Measurements from ENCODE around the gene MTG1.
"Not testable (repeated sequence)": the region's sequence is repeated elsewhere in the genome, so short reads cannot be mapped to it uniquely, and the experiment has no call there.

The MTG1 gene

GRCh38 chr10:133366751-133367150 is 27.2 kb upstream of the MTG1 start:
- no peaks in the 10 kb centered on the region for H3K9me3 Mint-ChIP-seq
- H3K27me3 Mint-ChIP-seq (ENCODE audit: low read depth): no peaks in the 10 kb centered on the region
- H3K27ac Mint-ChIP-seq: no peak overlapping the region
- peaks cover 10% of the 10 kb centered on the region for H3K36me3 Mint-ChIP-seq (ENCODE audit: low read depth)
- H3K4me3 Mint-ChIP-seq: no peak overlapping the region
- H3K4me1 Mint-ChIP-seq (ENCODE audit: low read depth): peaks cover 2% of the 10 kb centered on the region

GRCh38 chr10:133367461-133367860 is 26.5 kb upstream of the MTG1 start:
- H3K4me1 Mint-ChIP-seq (ENCODE audit: low read depth); H3K27ac Mint-ChIP-seq; H3K27me3 Mint-ChIP-seq (ENCODE audit: low read depth); H3K36me3 Mint-ChIP-seq (ENCODE audit: low read depth); H3K4me3 Mint-ChIP-seq; H3K9me3 Mint-ChIP-seq: not testable (repeated sequence)

DNA sequence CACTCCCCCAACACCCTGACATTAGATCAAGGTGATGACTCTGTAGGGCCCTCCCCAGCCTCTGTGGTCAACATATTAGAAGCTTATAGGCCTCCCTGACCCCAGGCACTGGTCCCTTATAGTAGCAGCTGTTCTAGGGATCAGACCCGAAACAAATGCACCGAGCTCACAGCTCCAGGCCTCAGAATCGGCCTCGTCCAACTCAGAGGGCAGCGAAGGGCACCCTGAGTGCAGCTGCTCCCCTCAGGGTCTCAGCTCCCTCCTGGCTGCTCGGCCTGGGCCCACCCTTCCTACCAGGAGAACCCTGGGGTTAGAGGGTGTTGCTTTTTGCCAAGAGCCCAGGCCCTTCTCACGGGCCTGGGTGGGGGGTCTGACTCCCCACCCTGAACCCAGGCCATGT is 25.8 kb upstream of the MTG1 start:
- H3K36me3 Mint-ChIP-seq (ENCODE audit: low read depth): peaks cover 8% of the 10 kb centered on the region
- H3K4me1 Mint-ChIP-seq (ENCODE audit: low read depth): peaks cover 4% of the 10 kb centered on the region
- H3K4me3 Mint-ChIP-seq: no peak overlapping the region
- no peak overlapping the region for H3K27ac Mint-ChIP-seq
- no peaks in the 10 kb centered on the region for H3K27me3 Mint-ChIP-seq (ENCODE audit: low read depth)
- H3K9me3 Mint-ChIP-seq: no peaks in the 10 kb centered on the region

GRCh38 chr10:133370030-133370786 is 23.7 kb upstream of the MTG1 start:
- H3K27me3 Mint-ChIP-seq (ENCODE audit: low read depth): peaks cover 4% of the 10 kb centered on the region
- peaks cover 7% of the 10 kb centered on the region for H3K36me3 Mint-ChIP-seq (ENCODE audit: low read depth)
- H3K4me1 Mint-ChIP-seq (ENCODE audit: low read depth): peaks cover 7% of the 10 kb centered on the region
- no peaks in the 10 kb centered on the region for H3K9me3 Mint-ChIP-seq
- H3K4me3 Mint-ChIP-seq: no peak overlapping the region
- H3K27ac Mint-ChIP-seq: no peak overlapping the region

DNA sequence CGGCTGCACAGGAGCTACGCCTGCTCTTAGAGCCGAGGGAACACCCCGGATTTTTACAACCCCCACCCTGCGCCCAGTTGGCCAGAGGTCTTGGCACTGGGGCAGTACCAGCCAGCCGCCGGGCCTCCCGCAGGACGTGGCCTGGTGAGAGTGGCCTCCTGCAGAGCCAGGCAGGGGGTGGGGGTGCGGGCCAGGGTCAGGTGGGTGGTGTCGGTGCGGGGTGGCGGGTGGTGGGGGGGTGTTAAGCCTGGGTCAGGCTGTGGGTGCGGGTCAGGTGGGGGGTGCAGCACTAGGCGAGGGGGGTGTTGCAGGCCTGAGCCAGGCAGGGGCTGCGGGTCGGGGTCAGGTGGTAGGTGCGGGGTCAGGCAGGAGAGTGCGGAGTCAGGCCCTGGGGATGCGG is 21.4 kb upstream of the MTG1 start:
- Mint-ChIP-seq H3K4me3 (peak overlapping the region; percentile 84), H3K9me3 (no peaks in the 10 kb centered on the region), H3K4me1 (ENCODE audit: low read depth) (peaks cover 7% of the 10 kb centered on the region), H3K36me3 (ENCODE audit: low read depth) (peaks cover 7% of the 10 kb centered on the region), H3K27me3 (ENCODE audit: low read depth) (peaks cover 4% of the 10 kb centered on the region), H3K27ac (no peak overlapping the region)

GRCh38 chr10:133373174-133374090 is 20.5 kb upstream of the MTG1 start, which contains the start of gene ECHS1:
TSS of gene ECHS1 (minus strand) at chr10:133373354. CDS start at chr10:133373333, 21 bp downstream.
- Mint-ChIP-seq H3K27me3 (ENCODE audit: low read depth) (peaks cover 4% of the 10 kb centered on the region), H3K4me1 (ENCODE audit: low read depth) (peaks cover 7% of the 10 kb centered on the region), H3K27ac (peak within 1 kb of the TSS; percentile 49), H3K4me3 (peak within 1 kb of the TSS; percentile 84), H3K36me3 (ENCODE audit: low read depth) (peaks cover 4% of the 10 kb centered on the region), H3K9me3 (no peaks in the 10 kb centered on the region)

DNA sequence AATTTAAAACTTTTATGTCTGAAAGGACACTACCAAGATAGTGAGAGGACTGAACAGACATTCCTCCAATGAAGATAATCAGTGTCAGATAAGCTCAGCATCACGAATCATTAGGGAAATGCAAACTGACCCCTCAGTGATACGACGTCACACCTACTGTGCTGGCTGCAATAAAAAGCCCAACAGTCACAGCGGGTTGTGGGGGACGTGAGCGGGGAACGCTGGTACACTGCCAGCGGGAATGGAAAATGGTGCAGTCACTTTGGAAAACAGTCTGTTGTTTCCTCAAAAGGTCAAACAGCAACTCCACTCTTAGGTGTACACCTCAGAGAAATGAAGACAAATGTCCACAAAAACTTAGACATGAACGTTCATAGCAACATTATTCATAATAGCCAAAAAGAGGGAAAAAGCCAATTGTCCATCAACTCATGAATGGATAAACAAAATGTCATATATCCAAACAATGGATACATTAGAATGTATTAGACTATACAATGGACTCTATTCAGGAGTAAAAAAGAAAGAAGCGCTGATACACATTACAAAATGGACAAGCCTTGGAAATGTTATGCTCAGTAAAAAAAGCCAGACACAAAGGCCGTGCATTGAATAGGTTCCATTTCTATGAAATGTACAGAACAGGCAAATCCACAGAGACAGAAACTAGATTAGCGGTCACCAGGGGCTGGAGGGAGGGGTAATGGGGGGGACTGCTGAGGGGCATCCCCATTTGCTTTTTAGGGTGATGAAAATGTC is 18.4 kb upstream of the MTG1 start:
- Mint-ChIP-seq H3K4me1 (ENCODE audit: low read depth) (peaks cover 9% of the 10 kb centered on the region), H3K9me3 (no peaks in the 10 kb centered on the region), H3K4me3 (no peak overlapping the region), H3K36me3 (ENCODE audit: low read depth) (peaks cover 1% of the 10 kb centered on the region), H3K27me3 (ENCODE audit: low read depth) (peaks cover 4% of the 10 kb centered on the region), H3K27ac (no peak overlapping the region)

DNA sequence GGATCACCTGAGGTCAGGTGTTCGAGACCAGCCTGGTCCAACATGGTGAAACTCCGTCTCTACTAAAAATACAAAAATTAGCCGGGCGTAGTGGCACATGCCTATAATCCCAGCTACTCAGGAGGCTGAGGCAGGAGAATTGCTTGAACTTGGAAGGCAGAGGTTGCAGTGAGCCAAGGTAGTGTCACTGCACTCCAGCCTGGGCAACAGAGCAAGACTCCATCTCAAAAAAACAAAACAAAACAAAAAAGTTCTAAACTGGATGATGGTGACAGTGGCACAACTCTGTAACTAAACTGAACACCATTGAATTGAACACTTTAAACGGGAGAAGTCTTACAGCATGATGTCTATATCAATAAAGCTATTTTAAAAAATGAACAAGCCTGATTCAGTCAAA is 17.8 kb upstream of the MTG1 start:
- H3K27ac Mint-ChIP-seq: peak overlapping the region; percentile 20
- not testable (repeated sequence) for H3K27me3 Mint-ChIP-seq (ENCODE audit: low read depth); H3K9me3 Mint-ChIP-seq; H3K36me3 Mint-ChIP-seq (ENCODE audit: low read depth); H3K4me1 Mint-ChIP-seq (ENCODE audit: low read depth)
- H3K4me3 Mint-ChIP-seq: peak overlapping the region; percentile 67

DNA sequence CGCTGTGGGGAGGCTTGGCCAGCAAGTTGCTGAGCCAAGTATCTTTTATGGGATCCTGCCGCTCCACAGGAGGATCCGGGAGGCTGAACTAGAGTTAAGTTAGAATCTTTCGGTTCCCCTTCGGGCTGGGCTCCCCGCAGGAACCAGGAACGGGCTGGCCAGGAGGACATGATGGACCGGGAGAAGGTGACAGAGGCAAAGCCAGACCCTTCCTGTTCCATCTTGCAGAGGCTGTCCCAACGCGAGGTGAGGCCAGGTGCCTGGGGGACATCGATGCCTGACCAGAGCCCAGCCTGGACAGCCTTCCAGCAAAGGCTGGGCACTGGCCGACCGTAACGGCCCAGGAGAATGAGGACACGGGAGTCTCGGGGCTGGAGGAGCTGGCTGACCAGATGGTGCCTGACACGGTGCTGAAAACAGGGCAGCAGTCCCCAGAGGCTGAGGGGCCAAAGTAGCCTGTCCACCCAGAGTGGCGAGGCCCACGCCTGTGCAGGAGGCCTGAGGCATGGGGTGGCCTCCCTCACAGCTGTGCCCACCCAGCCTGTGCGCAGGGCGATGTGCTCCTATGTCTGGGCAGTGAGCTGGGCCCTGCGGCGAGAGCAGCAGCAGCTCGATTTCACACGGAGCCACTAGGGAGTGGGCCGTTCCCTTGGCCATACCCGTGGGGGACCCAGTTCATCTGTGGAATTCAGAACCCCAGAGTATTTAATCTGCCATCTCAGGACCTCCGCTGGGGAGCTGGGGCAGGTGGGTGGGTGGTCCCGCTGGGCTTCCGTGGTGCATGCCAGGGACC is 16.7 kb upstream of the MTG1 start:
- no peak overlapping the region for H3K27ac Mint-ChIP-seq

GRCh38 chr10:133377818-133378250 is 16.1 kb upstream of the MTG1 start:
- Mint-ChIP-seq H3K4me1 (ENCODE audit: low read depth) (peaks cover 4% of the 10 kb centered on the region), H3K9me3 (no peaks in the 10 kb centered on the region), H3K27me3 (ENCODE audit: low read depth) (peaks cover 4% of the 10 kb centered on the region)

More for the DNA sequence above, 16.7 kb upstream of the MTG1 start:
- Mint-ChIP-seq H3K27me3 (ENCODE audit: low read depth) (peaks cover 4% of the 10 kb centered on the region), H3K36me3 (ENCODE audit: low read depth) (peaks cover 1% of the 10 kb centered on the region), H3K4me1 (ENCODE audit: low read depth) (peaks cover 4% of the 10 kb centered on the region), H3K4me3 (peak overlapping the region; percentile 48), H3K9me3 (no peaks in the 10 kb centered on the region)

GRCh38 chr10:133378251-133379096 is 15.5 kb upstream of the MTG1 start:
- Mint-ChIP-seq H3K9me3 (no peaks in the 10 kb centered on the region), H3K27me3 (ENCODE audit: low read depth) (peaks cover 4% of the 10 kb centered on the region), H3K27ac (peak overlapping the region; percentile 26)

More at GRCh38 chr10:133377818-133378250, 16.1 kb upstream of the MTG1 start:
- Mint-ChIP-seq H3K36me3 (ENCODE audit: low read depth) (peaks cover 1% of the 10 kb centered on the region), H3K4me3 (peak overlapping the region; percentile 78), H3K27ac (no peak overlapping the region)

DNA sequence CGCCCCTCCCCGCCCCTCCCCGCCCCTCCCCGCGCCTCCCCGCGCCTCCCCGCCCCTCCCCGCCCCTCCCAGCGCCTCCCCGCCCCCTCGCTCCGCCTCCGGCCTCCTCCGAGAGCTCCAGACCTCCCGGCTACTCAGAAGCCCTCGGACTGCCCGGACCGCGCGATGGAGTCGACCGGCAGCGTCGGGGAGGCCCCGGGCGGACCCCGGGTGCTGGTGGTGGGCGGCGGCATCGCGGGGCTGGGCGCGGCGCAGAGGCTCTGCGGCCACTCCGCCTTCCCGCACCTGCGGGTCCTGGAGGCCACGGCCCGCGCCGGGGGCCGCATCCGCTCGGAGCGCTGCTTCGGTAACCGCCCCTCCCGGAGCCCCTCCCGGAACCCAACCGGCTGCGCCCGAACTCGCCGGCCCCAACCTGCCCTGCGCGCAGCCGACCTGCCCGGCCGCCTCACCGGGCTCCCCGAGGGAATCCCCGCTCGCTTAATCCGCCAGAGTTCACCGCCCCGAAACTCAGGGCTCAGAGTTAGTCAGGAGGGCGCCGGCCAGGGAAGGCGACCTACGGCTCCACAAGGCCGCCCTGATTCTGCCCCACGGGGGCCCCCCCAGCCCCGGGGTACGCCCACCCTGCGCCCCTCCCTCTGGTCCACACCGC is 14.7 kb upstream of the MTG1 start, which contains the start of gene PAOX:
TSS of gene PAOX (plus strand) at position 111 of the 649 bp plus-strand sequence. CDS start at position 166, 55 bp downstream.
- H3K9me3 Mint-ChIP-seq: no peaks in the 10 kb centered on the region
- H3K36me3 Mint-ChIP-seq (ENCODE audit: low read depth): no peaks in the 10 kb centered on the region
- no peaks in the 10 kb centered on the region for H3K27me3 Mint-ChIP-seq (ENCODE audit: low read depth)
- peaks cover 2% of the 10 kb centered on the region for H3K4me1 Mint-ChIP-seq (ENCODE audit: low read depth)
- peak within 1 kb of the TSS; percentile 26 for H3K27ac Mint-ChIP-seq
- H3K4me3 Mint-ChIP-seq: peak within 1 kb of the TSS; percentile 78

More at GRCh38 chr10:133378251-133379096, 15.5 kb upstream of the MTG1 start:
- peak overlapping the region; percentile 78 for H3K4me3 Mint-ChIP-seq
- H3K36me3 Mint-ChIP-seq (ENCODE audit: low read depth): peaks cover 1% of the 10 kb centered on the region
- H3K4me1 Mint-ChIP-seq (ENCODE audit: low read depth): peaks cover 4% of the 10 kb centered on the region
